ENCODE results near the gene CEMIP2.

The CEMIP2 gene

DNA sequence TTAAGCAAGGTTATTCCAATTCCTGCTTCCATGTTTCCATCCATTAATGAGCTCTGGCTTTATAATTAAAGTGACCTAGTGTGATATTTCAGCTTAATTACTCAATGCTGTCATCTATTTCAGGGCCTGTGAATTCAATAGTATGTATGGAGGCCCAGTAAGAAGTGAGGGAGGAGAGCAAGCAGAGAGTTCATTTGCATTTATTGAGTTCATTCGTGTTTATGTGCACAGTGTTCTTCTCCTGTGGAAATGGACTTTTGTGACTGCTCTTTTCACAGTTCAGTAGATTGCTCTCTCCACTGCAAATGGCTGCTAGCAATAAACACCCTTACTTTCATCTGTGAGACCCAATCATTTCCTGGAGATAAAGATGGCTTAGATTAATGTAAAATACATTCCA, 130.9 kb downstream of the CEMIP2 start:
- H3K9me3 Mint-ChIP-seq: no peaks in the 10 kb centered on the region
- no peak for ATAC-seq (ENCODE audit: low read depth)
- H3K27me3 Mint-ChIP-seq: peaks cover 2% of the 10 kb centered on the region
- H3K27ac Mint-ChIP-seq: no peak overlapping the region
- no peak for DNase-seq (ENCODE audit: low spot score in 2 of 2)
- H3K4me3 Mint-ChIP-seq: no peak overlapping the region
- H3K36me3 Mint-ChIP-seq: no peaks in the 10 kb centered on the region
- peaks cover 22% of the 10 kb centered on the region for H3K4me1 Mint-ChIP-seq

DNA sequence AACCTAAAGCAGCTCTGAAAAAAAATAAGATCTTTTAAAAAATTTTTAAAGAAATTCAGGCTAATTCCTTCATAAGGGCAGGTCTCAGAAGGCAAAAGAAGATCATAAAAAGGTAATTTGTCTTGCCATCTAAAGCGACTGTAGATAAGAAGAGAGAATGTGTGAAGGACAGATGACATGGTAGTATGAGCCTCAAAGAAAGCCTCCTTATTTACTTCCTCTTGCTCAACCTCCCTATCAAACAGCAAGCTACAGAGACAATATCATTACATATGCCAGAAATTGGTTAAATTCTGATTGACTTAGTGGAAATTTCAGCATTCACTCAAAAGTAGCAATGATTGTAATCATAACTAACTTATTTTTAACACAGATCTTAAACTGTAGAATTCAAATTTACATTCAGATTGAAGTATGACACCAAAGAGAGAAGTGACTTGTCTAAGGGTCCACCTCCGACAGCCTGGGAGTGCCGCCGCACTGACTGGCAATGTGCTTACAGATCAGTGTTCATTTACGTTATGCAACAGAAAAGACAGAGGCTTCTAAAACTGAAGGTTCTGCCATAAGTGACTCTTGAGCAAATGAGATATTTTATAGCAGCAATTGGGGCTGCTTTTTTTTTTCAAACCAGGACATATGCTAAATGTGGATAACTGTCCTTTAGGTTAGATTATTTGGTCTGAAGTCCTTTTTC, 132.0 kb downstream of the CEMIP2 start:
- H3K36me3 Mint-ChIP-seq: no peaks in the 10 kb centered on the region
- ATAC-seq (ENCODE audit: low read depth) (no peak), DNase-seq (ENCODE audit: low spot score in 2 of 2) (no peak)
- peaks cover 2% of the 10 kb centered on the region for H3K27me3 Mint-ChIP-seq
- no peak overlapping the region for H3K27ac Mint-ChIP-seq
- no peak overlapping the region for H3K4me3 Mint-ChIP-seq
- peaks cover 22% of the 10 kb centered on the region for H3K4me1 Mint-ChIP-seq
- no peaks in the 10 kb centered on the region for H3K9me3 Mint-ChIP-seq

DNA sequence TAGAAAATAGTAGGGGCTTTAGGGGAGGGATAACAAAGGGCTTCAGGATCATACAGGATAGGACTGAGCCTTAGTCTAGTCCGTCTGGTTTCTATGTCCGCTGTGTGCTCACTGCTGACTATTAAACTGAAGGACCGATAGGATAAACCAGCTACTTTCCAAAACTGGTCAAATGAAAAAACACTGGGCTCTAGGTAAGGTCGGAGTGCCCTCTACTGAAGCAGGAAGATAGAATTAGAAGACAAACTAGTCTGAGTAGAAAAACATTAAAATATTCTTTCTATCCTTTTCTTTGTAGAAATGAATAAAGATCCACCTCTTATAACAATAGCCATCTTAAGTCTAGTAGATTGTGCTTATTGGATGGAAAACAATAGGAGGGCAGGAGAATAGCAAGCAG, 133.6 kb downstream of the CEMIP2 start:
- H3K36me3 Mint-ChIP-seq: no peaks in the 10 kb centered on the region
- H3K27me3 Mint-ChIP-seq: peaks cover 2% of the 10 kb centered on the region
- H3K4me3 Mint-ChIP-seq: no peak overlapping the region

More for the DNA sequence above, 133.6 kb downstream of the CEMIP2 start:
- H3K27ac Mint-ChIP-seq: no peak overlapping the region
- DNase-seq (ENCODE audit: low spot score in 2 of 2): no peak
- ATAC-seq (ENCODE audit: low read depth): no peak
- H3K9me3 Mint-ChIP-seq: no peaks in the 10 kb centered on the region
- H3K4me1 Mint-ChIP-seq: peaks cover 21% of the 10 kb centered on the region
